ENCODE results near the gene OMG.

- TF ChIP-seq POLR2A (IDR thresholded peaks at IDR 0.05) = no peak
- TF ChIP-seq CTCF (IDR thresholded peaks at IDR 0.05) = no peak
Measured at GRCh38 chr17:31320791-31321190, 23.8 kb upstream of the OMG start.
